HepG2 (cell line): ENCODE measurements around the gene XRCC1. TPM values are rescaled to one million over a fixed set of nuclear protein-coding genes. Genes with fewer than 3 reads are reported as not detected.

Source experiments
- HBP1 ChIP-seq: IDR thresholded peaks from 2 replicates; pipeline ENCODE4 v1.6.1; 2016; ENCODE audit warnings: low read depth, control low read depth
- HNF1A ChIP-seq, 2 experiments: sonication (generic) in 1 of 2; formaldehyde crosslinking in 1 of 2; IDR thresholded peaks; 2 replicates each; pipeline versions ENCODE4 v1.4.0 to v1.6.1; 2016 to 2020; ENCODE audit warnings: borderline replicate concordance in 1 of 2, low read depth in 1 of 2, mild to moderate bottlenecking in 1 of 2, missing genetic modification reagents in 1 of 2
- HNRNPL ChIP-seq: fragments of 200-400 bp; formaldehyde crosslinking; IDR thresholded peaks from 2 replicates; pipeline ENCODE4 v1.6.1; 2017; ENCODE audit warnings: mild to moderate bottlenecking, low read depth, low read length
- IRF1 ChIP-seq: sonication (generic); formaldehyde crosslinking; IDR thresholded peaks from 2 replicates; pipeline ENCODE4 v1.4.0; 2020; ENCODE audit warnings: low read depth, mild to moderate bottlenecking, missing genetic modification reagents
- MLLT10 ChIP-seq: sonication (generic); formaldehyde crosslinking; IDR thresholded peaks from 2 replicates; pipeline ENCODE4 v1.4.0; 2020; ENCODE audit warnings: missing genetic modification reagents
- MZF1 ChIP-seq: sonication (generic); formaldehyde crosslinking; IDR thresholded peaks from 2 replicates; pipeline ENCODE4 v1.8.1; 2023; ENCODE audit warnings: mild to moderate bottlenecking, missing genetic modification reagents, borderline replicate concordance
- NCOA5 ChIP-seq: sonication (generic); formaldehyde crosslinking; IDR thresholded peaks from 2 replicates; pipeline ENCODE4 v1.4.0; 2020; ENCODE audit warnings: missing genetic modification reagents
- NR2F6 ChIP-seq, 2 experiments: IDR thresholded peaks; 2 replicates each; pipeline ENCODE4 v1.6.1; 2016; ENCODE audit warnings: antibody characterized with exemption in 1 of 2, mild to moderate bottlenecking in 1 of 2
- ONECUT2 ChIP-seq: sonication (generic); formaldehyde crosslinking; IDR thresholded peaks from 2 replicates; pipeline ENCODE4 v1.4.0; 2020; ENCODE audit warnings: missing genetic modification reagents
- PCBP1 ChIP-seq: fragments of 200-400 bp; formaldehyde crosslinking; IDR thresholded peaks from 2 replicates; pipeline ENCODE4 v1.6.1; 2017; ENCODE audit warnings: mild to moderate bottlenecking, low read depth, low read length, borderline replicate concordance
- PHF21A ChIP-seq: sonication (generic); formaldehyde crosslinking; IDR thresholded peaks from 2 replicates; pipeline ENCODE4 v1.5.0; 2020; ENCODE audit warnings: mild to moderate bottlenecking, missing genetic modification reagents
- RARG ChIP-seq: sonication (generic); formaldehyde crosslinking; IDR thresholded peaks from 2 replicates; pipeline ENCODE4 v1.4.0; 2020; ENCODE audit warnings: low read depth, mild to moderate bottlenecking, missing genetic modification reagents
- REL ChIP-seq: sonication (generic); formaldehyde crosslinking; conservative IDR thresholded peaks from 2 replicates; pipeline ENCODE4 v1.8.0; 2022; ENCODE audit warnings: mild to moderate bottlenecking, missing genetic modification reagents, moderate library complexity
- REPIN1 ChIP-seq: sonication (generic); formaldehyde crosslinking; IDR thresholded peaks from 2 replicates; pipeline ENCODE4 v1.8.0; 2022; ENCODE audit warnings: missing genetic modification reagents, low read depth, mild to moderate bottlenecking, borderline replicate concordance
- SCMH1 ChIP-seq: sonication (generic); formaldehyde crosslinking; IDR thresholded peaks from 2 replicates; pipeline ENCODE4 v1.9.0; 2021; ENCODE audit warnings: missing genetic modification reagents, mild to moderate bottlenecking, borderline replicate concordance
- TGIF2 ChIP-seq: IDR thresholded peaks from 2 replicates; pipeline ENCODE4 v1.6.1; 2016; ENCODE audit warnings: control low read depth, missing compliant biosample characterization
- U2AF1 ChIP-seq: fragments of 200-400 bp; formaldehyde crosslinking; optimal IDR thresholded peaks from 2 replicates; pipeline ENCODE3; 2017; ENCODE audit warnings: mild to moderate bottlenecking, low read depth, low read length
- ZBTB43 ChIP-seq: sonication (generic); formaldehyde crosslinking; conservative IDR thresholded peaks from 2 replicates; pipeline ENCODE4 v1.4.0; 2020; ENCODE audit warnings: missing genetic modification reagents
- ZFYVE20 ChIP-seq: sonication (generic); formaldehyde crosslinking; IDR thresholded peaks from 2 replicates; pipeline ENCODE4 v1.8.0; 2023; ENCODE audit warnings: low read depth, mild to moderate bottlenecking, moderate library complexity, missing genetic modification reagents, borderline replicate concordance
- ZNF468 ChIP-seq: sonication (generic); formaldehyde crosslinking; IDR thresholded peaks from 2 replicates; pipeline ENCODE4 v1.8.0; 2022; ENCODE audit warnings: mild to moderate bottlenecking, moderate library complexity, missing genetic modification reagents
- ZNF484 ChIP-seq: sonication (generic); formaldehyde crosslinking; IDR thresholded peaks from 2 replicates; pipeline ENCODE4 v1.5.1; 2020; ENCODE audit warnings: mild to moderate bottlenecking, low read depth, missing genetic modification reagents, borderline replicate concordance
- ZNF577 ChIP-seq: sonication (generic); formaldehyde crosslinking; IDR thresholded peaks from 2 replicates; pipeline ENCODE4 v1.4.0; 2020; ENCODE audit warnings: mild to moderate bottlenecking, low read depth, missing genetic modification reagents, borderline replicate concordance
- ZNF644 ChIP-seq: IDR thresholded peaks from 2 replicates; pipeline ENCODE4 v1.6.1; 2016; ENCODE audit warnings: low read depth
- ZNF709 ChIP-seq: sonication (generic); formaldehyde crosslinking; IDR thresholded peaks from 2 replicates; pipeline ENCODE4 v1.5.0; 2020; ENCODE audit warnings: mild to moderate bottlenecking, missing genetic modification reagents
- polyA plus RNA-seq, 8 experiments: library from polyadenylated mRNA; depleted of rRNA in 3 of 8; stranded (reverse) in 7 of 8; unstranded in 1 of 8; fragments of >200 nt; fragmentation: Illumina TruSeq in 4 of 8; extraction: Trizol in 4 of 8; gene quantifications; 2 replicates each; pipeline versions ENCODE4 v1.2.1 to v1.2.3, GENCODE V29; 2011 to 2016; ENCODE audit warnings: low read depth in 4 of 8, missing spikeins in 1 of 8, mixed read lengths in 1 of 8; ENCODE audit not compliant: insufficient read depth in 1 of 8
- total RNA-seq, 5 experiments: library from RNA; depleted of rRNA; stranded (reverse); fragments of >200 nt; fragmentation: Illumina TruSeq; extraction: Trizol; gene quantifications; 2 replicates each; pipeline ENCODE4 v1.2.3, GENCODE V29; 2016; ENCODE audit warnings: low read depth in 1 of 5

The XRCC1 gene
- total and polyA plus RNA-seq, 2 of the 13 experiments (the other 11 are each of a cell fraction or from before 2014, with no cell fraction given): 24.7 to 26.3 TPM

DNA sequence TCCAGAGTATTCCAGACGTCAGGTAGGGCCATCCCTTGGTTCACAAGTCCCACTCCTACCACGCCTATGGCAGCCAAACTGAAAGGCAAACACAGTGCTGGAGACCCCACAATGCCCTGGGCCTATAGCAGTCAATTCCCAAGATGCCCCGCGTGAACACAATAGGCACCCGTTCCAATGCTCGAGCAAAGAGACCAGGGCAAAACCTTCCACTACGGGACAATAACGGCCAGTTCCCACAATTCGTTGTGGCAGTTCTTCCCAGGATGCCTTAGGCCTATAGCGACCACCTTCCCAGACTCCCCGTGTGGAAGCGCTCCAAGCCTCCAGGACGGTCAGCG is 43.6 kb upstream of the XRCC1 start (continued):
- TF ChIP-seq HNF1A (IDR thresholded peaks at IDR 0.05; ENCODE audit: low read depth) (no peak), HNF1A (CRISPR knock-in tag; IDR thresholded peaks at IDR 0.05; ENCODE audit: borderline replicate concordance) (no peak), HNRNPL (0 out of 2 replicates have a peak, but pooled peaks have one; percentile 13), HBP1 (CRISPR knock-in tag) (no peak), ZNF468 (CRISPR knock-in tag) (0 out of 2 replicates have a peak, but pooled peaks have one; percentile 3), IRF1 (CRISPR knock-in tag) (no peak), NCOA5 (CRISPR knock-in tag) (no peak), ZNF484 (CRISPR knock-in tag) (no peak), MLLT10 (CRISPR knock-in tag) (no peak), MZF1 (no peak), PHF21A (CRISPR knock-in tag) (no peak; the same call in 1 of the 2 replicates), ONECUT2 (CRISPR knock-in tag) (no peak), NR2F6 (IDR thresholded peaks at IDR 0.05) (no peak), NR2F6 (CRISPR knock-in tag; IDR thresholded peaks at IDR 0.05) (no peak), ZNF709 (CRISPR knock-in tag) (no peak), RARG (CRISPR knock-in tag) (0 out of 2 replicates have a peak, but pooled peaks have one; percentile 16), REL (CRISPR knock-in tag) (no peak), REPIN1 (CRISPR knock-in tag) (no peak), PCBP1 (no peak), ZNF577 (CRISPR knock-in tag) (no peak), U2AF1 (no peak), ZBTB43 (CRISPR knock-in tag) (no peak), SCMH1 (CRISPR knock-in tag) (no peak), TGIF2 (CRISPR knock-in tag) (no peak), ZFYVE20 (CRISPR knock-in tag) (no peak), ZNF644 (CRISPR knock-in tag) (0 out of 2 replicates have a peak, but pooled peaks have one; percentile 38)
